Measurements from ENCODE around the gene AHCY.

AHCY gene

GRCh38 chr20:34294563-34294962, 8.6 kb downstream of the AHCY start:
- H2BK120ac ChIP-seq (ENCODE audit: low read depth, low read length): no peak overlapping the region
- H4K91ac ChIP-seq (ENCODE audit: low read depth, low read length, poor library complexity): no peak overlapping the region
- H3K9me3 ChIP-seq (replicated peaks in 1 of 2; ENCODE audit: control insufficient read depth in 2 of 2, insufficient read depth in 1 of 2, low read depth in 1 of 2, low read length in 2 of 2): peaks cover 0 to 2% of the 10 kb centered on the region in 2 donors
- no peak overlapping the region for H3K23ac ChIP-seq (ENCODE audit: low read depth, low read length, poor library complexity)
- no peak overlapping the region for H3K27ac ChIP-seq (replicated peaks; ENCODE audit: low read length)
- H3K4me2 ChIP-seq (ENCODE audit: insufficient read depth, low read length, poor library complexity, severe bottlenecking): no peak overlapping the region
- no peak overlapping the region for H2BK12ac ChIP-seq (ENCODE audit: low read length)
- no peaks in the 10 kb centered on the region for H3K27me3 ChIP-seq (ENCODE audit: control insufficient read depth in 3 of 3, insufficient read depth in 3 of 3, low read depth in 1 of 3, low read length in 3 of 3)
- no peak overlapping the region for H2AK5ac ChIP-seq (ENCODE audit: low read depth, low read length)
- H2BK5ac ChIP-seq (ENCODE audit: low read length): no peak overlapping the region
- no peaks in the 10 kb centered on the region for H3K4me1 ChIP-seq (ENCODE audit: control insufficient read depth in 2 of 2, insufficient read depth in 1 of 2, low read depth in 1 of 2, low read length in 2 of 2)
- no peak overlapping the region for H4K8ac ChIP-seq (ENCODE audit: low read depth, low read length)
- no peak overlapping the region for H2AFZ ChIP-seq (ENCODE audit: low read length)
- no peak overlapping the region for H3K4ac ChIP-seq (ENCODE audit: low read length)
- H3K36me3 ChIP-seq (replicated peaks in 1 of 2; ENCODE audit: control insufficient read depth in 2 of 2, insufficient read depth in 2 of 2, low read length in 2 of 2): peaks cover 41 to 87% of the 10 kb centered on the region in 2 donors
- peaks cover 7% of the 10 kb centered on the region for H3K79me1 ChIP-seq (ENCODE audit: low read depth, low read length)
- no peak overlapping the region for H2BK15ac ChIP-seq (ENCODE audit: low read length)
- no peak overlapping the region for H3K14ac ChIP-seq (ENCODE audit: low read length)
- no peak overlapping the region for H3K9ac ChIP-seq (ENCODE audit: low read depth, low read length, poor library complexity)
- no CpG with 5 or more reads among the region's 7 CpGs for WGBS, 2 donors (ENCODE audit: extremely low coverage in 2 of 2, insufficient read length in 2 of 2, insufficient replicate concordance in 1 of 2)
- no peak for DNase-seq (ENCODE audit: low spot score)
- H3K18ac ChIP-seq (ENCODE audit: low read length): no peak overlapping the region
- H3K4me3 ChIP-seq (ENCODE audit: low read length in 2 of 2): no peak overlapping the region

- H3K9ac ChIP-seq (ENCODE audit: low read depth, low read length, poor library complexity): no peak overlapping the region
- no peak overlapping the region for H3K18ac ChIP-seq (ENCODE audit: low read length)
- H3K79me1 ChIP-seq (ENCODE audit: low read depth, low read length): peaks cover 2% of the 10 kb centered on the region
- no peak overlapping the region for H2BK5ac ChIP-seq (ENCODE audit: low read length)
- no peak for DNase-seq (ENCODE audit: low spot score)
- H3K27me3 ChIP-seq (ENCODE audit: control insufficient read depth in 3 of 3, insufficient read depth in 3 of 3, low read depth in 1 of 3, low read length in 3 of 3): no peaks in the 10 kb centered on the region
- no peak overlapping the region for H3K4ac ChIP-seq (ENCODE audit: low read length)
- peaks cover 43 to 83% of the 10 kb centered on the region in 2 donors for H3K36me3 ChIP-seq (replicated peaks in 1 of 2; ENCODE audit: control insufficient read depth in 2 of 2, insufficient read depth in 2 of 2, low read length in 2 of 2)
- H4K91ac ChIP-seq (ENCODE audit: low read depth, low read length, poor library complexity): no peak overlapping the region
- H3K4me1 ChIP-seq (ENCODE audit: control insufficient read depth in 2 of 2, insufficient read depth in 1 of 2, low read depth in 1 of 2, low read length in 2 of 2): no peaks in the 10 kb centered on the region
- no CpG with 5 or more reads among the region's 7 CpGs for WGBS, 2 donors (ENCODE audit: extremely low coverage in 2 of 2, insufficient read length in 2 of 2, insufficient replicate concordance in 1 of 2)
- H3K9me3 ChIP-seq (replicated peaks in 1 of 2; ENCODE audit: control insufficient read depth in 2 of 2, insufficient read depth in 1 of 2, low read depth in 1 of 2, low read length in 2 of 2): no peaks in the 10 kb centered on the region
- H3K23ac ChIP-seq (ENCODE audit: low read depth, low read length, poor library complexity): no peak overlapping the region
- no peak overlapping the region for H3K14ac ChIP-seq (ENCODE audit: low read length)
- H2AK5ac ChIP-seq (ENCODE audit: low read depth, low read length): no peak overlapping the region
- no peak overlapping the region for H4K8ac ChIP-seq (ENCODE audit: low read depth, low read length)
- no peak overlapping the region for H2BK12ac ChIP-seq (ENCODE audit: low read length)
- no peak overlapping the region for H2AFZ ChIP-seq (ENCODE audit: low read length)
- no peak overlapping the region for H3K27ac ChIP-seq (replicated peaks; ENCODE audit: low read length)
- no peak overlapping the region for H3K4me3 ChIP-seq (ENCODE audit: low read length in 2 of 2)
- no peak overlapping the region for H2BK120ac ChIP-seq (ENCODE audit: low read depth, low read length)
- H2BK15ac ChIP-seq (ENCODE audit: low read length): no peak overlapping the region
- no peak overlapping the region for H3K4me2 ChIP-seq (ENCODE audit: insufficient read depth, low read length, poor library complexity, severe bottlenecking)
Observed at GRCh38 chr20:34293589-34293988, 9.6 kb downstream of the AHCY start.

GRCh38 chr20:34293119-34293518, 10.0 kb downstream of the AHCY start:
- no CpG with 5 or more reads among the region's 5 CpGs for WGBS, 2 donors (ENCODE audit: extremely low coverage in 2 of 2, insufficient read length in 2 of 2, insufficient replicate concordance in 1 of 2)
- peaks cover 43 to 87% of the 10 kb centered on the region in 2 donors for H3K36me3 ChIP-seq (replicated peaks in 1 of 2; ENCODE audit: control insufficient read depth in 2 of 2, insufficient read depth in 2 of 2, low read length in 2 of 2)
- no peak overlapping the region for H3K18ac ChIP-seq (ENCODE audit: low read length)

GRCh38 chr20:34292496-34292895, 10.7 kb downstream of the AHCY start:
- H3K79me1 ChIP-seq (ENCODE audit: low read depth, low read length): peaks cover 2% of the 10 kb centered on the region
- no peak overlapping the region for H3K4me3 ChIP-seq (ENCODE audit: low read length in 2 of 2)
- no peak overlapping the region for H2BK120ac ChIP-seq (ENCODE audit: low read depth, low read length)
- H3K27ac ChIP-seq (replicated peaks; ENCODE audit: low read length): no peak overlapping the region
- no peak for DNase-seq (ENCODE audit: low spot score)
- H3K4me2 ChIP-seq (ENCODE audit: insufficient read depth, low read length, poor library complexity, severe bottlenecking): no peak overlapping the region
- H3K27me3 ChIP-seq (ENCODE audit: control insufficient read depth in 3 of 3, insufficient read depth in 3 of 3, low read depth in 1 of 3, low read length in 3 of 3): no peaks in the 10 kb centered on the region
- no peak overlapping the region for H4K8ac ChIP-seq (ENCODE audit: low read depth, low read length)
- no peak overlapping the region for H3K4ac ChIP-seq (ENCODE audit: low read length)
- H2AK5ac ChIP-seq (ENCODE audit: low read depth, low read length): no peak overlapping the region
- H3K36me3 ChIP-seq (replicated peaks in 1 of 2; ENCODE audit: control insufficient read depth in 2 of 2, insufficient read depth in 2 of 2, low read length in 2 of 2): peaks cover 49 to 92% of the 10 kb centered on the region in 2 donors
- no peak overlapping the region for H3K18ac ChIP-seq (ENCODE audit: low read length)
- no CpG with 5 or more reads among the region's 3 CpGs for WGBS, 2 donors (ENCODE audit: extremely low coverage in 2 of 2, insufficient read length in 2 of 2, insufficient replicate concordance in 1 of 2)
- no peak overlapping the region for H2BK15ac ChIP-seq (ENCODE audit: low read length)
- H2BK12ac ChIP-seq (ENCODE audit: low read length): no peak overlapping the region
- no peak overlapping the region for H2BK5ac ChIP-seq (ENCODE audit: low read length)
- no peaks in the 10 kb centered on the region for H3K9me3 ChIP-seq (replicated peaks in 1 of 2; ENCODE audit: control insufficient read depth in 2 of 2, insufficient read depth in 1 of 2, low read depth in 1 of 2, low read length in 2 of 2)
- H3K23ac ChIP-seq (ENCODE audit: low read depth, low read length, poor library complexity): no peak overlapping the region
- H3K9ac ChIP-seq (ENCODE audit: low read depth, low read length, poor library complexity): no peak overlapping the region
- no peak overlapping the region for H2AFZ ChIP-seq (ENCODE audit: low read length)
- H3K14ac ChIP-seq (ENCODE audit: low read length): no peak overlapping the region
- no peak overlapping the region for H4K91ac ChIP-seq (ENCODE audit: low read depth, low read length, poor library complexity)
- no peaks in the 10 kb centered on the region for H3K4me1 ChIP-seq (ENCODE audit: control insufficient read depth in 2 of 2, insufficient read depth in 1 of 2, low read depth in 1 of 2, low read length in 2 of 2)

More at GRCh38 chr20:34293119-34293518, 10.0 kb downstream of the AHCY start:
- Histone ChIP-seq H4K91ac (ENCODE audit: low read depth, low read length, poor library complexity) (no peak overlapping the region), H2AK5ac (ENCODE audit: low read depth, low read length) (no peak overlapping the region), H2BK15ac (ENCODE audit: low read length) (no peak overlapping the region), H2BK12ac (ENCODE audit: low read length) (no peak overlapping the region), H3K23ac (ENCODE audit: low read depth, low read length, poor library complexity) (no peak overlapping the region), H3K79me1 (ENCODE audit: low read depth, low read length) (peaks cover 2% of the 10 kb centered on the region), H3K27ac (replicated peaks; ENCODE audit: low read length) (no peak overlapping the region), H3K4me2 (ENCODE audit: insufficient read depth, low read length, poor library complexity, severe bottlenecking) (no peak overlapping the region), H3K9me3 (replicated peaks in 1 of 2; ENCODE audit: control insufficient read depth in 2 of 2, insufficient read depth in 1 of 2, low read depth in 1 of 2, low read length in 2 of 2) (no peaks in the 10 kb centered on the region), H3K9ac (ENCODE audit: low read depth, low read length, poor library complexity) (no peak overlapping the region), H2BK120ac (ENCODE audit: low read depth, low read length) (no peak overlapping the region), H3K4me1 (ENCODE audit: control insufficient read depth in 2 of 2, insufficient read depth in 1 of 2, low read depth in 1 of 2, low read length in 2 of 2) (no peaks in the 10 kb centered on the region), H3K14ac (ENCODE audit: low read length) (no peak overlapping the region), H4K8ac (ENCODE audit: low read depth, low read length) (no peak overlapping the region), H3K4me3 (ENCODE audit: low read length in 2 of 2) (no peak overlapping the region), H2BK5ac (ENCODE audit: low read length) (no peak overlapping the region), H2AFZ (ENCODE audit: low read length) (no peak overlapping the region), H3K27me3 (ENCODE audit: control insufficient read depth in 3 of 3, insufficient read depth in 3 of 3, low read depth in 1 of 3, low read length in 3 of 3) (no peaks in the 10 kb centered on the region), H3K4ac (ENCODE audit: low read length) (no peak overlapping the region)
- DNase-seq (ENCODE audit: low spot score): no peak
